Measurements from ENCODE around the gene CTCF.

DNA sequence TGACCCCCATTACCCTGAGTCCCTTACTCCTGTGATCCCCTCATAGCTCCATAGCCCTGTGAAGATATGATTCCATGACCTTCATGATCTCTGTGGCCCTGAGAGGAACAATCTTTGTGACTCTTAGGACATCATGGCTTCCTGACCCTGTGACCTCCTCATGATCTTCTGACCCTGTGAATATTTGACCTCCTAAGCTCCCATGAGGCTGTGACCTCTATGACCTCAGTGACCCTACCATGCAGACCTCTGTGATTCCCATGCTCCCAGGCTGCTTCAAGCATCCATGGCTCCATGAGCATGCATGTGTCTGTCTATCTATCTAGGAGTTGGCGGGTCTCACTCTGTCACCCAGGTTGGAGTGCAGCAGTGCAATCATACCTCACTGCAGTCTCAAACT lies 21.6 kb upstream of the CTCF start:
- TF ChIP-seq, protein P1, sequence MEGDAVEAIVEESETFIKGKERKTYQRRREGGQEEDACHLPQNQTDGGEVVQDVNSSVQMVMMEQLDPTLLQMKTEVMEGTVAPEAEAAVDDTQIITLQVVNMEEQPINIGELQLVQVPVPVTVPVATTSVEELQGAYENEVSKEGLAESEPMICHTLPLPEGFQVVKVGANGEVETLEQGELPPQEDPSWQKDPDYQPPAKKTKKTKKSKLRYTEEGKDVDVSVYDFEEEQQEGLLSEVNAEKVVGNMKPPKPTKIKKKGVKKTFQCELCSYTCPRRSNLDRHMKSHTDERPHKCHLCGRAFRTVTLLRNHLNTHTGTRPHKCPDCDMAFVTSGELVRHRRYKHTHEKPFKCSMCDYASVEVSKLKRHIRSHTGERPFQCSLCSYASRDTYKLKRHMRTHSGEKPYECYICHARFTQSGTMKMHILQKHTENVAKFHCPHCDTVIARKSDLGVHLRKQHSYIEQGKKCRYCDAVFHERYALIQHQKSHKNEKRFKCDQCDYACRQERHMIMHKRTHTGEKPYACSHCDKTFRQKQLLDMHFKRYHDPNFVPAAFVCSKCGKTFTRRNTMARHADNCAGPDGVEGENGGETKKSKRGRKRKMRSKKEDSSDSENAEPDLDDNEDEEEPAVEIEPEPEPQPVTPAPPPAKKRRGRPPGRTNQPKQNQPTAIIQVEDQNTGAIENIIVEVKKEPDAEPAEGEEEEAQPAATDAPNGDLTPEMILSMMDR (IDR thresholded peaks at IDR 0.05): no peak
- no peak for TF ChIP-seq EP300 (IDR thresholded peaks at IDR 0.05)

Measured in suprapubic skin (tissue), 3 donors.